Activated B cell treated with CpG ODN at 0.5 μM for 24 hours (primary cell): Measurements from ENCODE around the gene SPTBN4. TPM values are rescaled to one million over a fixed set of nuclear protein-coding genes. Genes with fewer than 3 reads are reported as not detected.
A peak's percentile ranks its signal among the peaks of the same experiment; 100 is the strongest.

Source experiments
- ATAC-seq: fragments of 200-7000 bp; cut with Tn5 transposase; one replicate; pipeline ENCODE4 v1.10.0; 2021; ENCODE audit warnings: low read depth, mild to moderate bottlenecking, moderate library complexity
- CTCF ChIA-PET: fragments of 350-600 bp; sonication (Branson Sonifier 250); formaldehyde crosslinking; loops from one replicate; lab custom pipeline; 2021; ENCODE audit warnings: antibody characterized with exemption; lab: Charles Lee
- POLR2A ChIA-PET: fragments of 350-600 bp; sonication (Branson Sonifier 250); formaldehyde crosslinking; loops from one replicate; lab custom pipeline; 2021; ENCODE audit warnings: antibody characterized with exemption; lab: Charles Lee
- DNase-seq: peaks from one replicate; pipeline ENCODE4 v3.0.0; 2022
- H3K27ac Mint-ChIP-seq: one replicate; pipeline ENCODE4 v1.8.0; 2020; ENCODE audit warnings: mixed read lengths
- H3K27me3 Mint-ChIP-seq: one replicate; pipeline ENCODE4 v1.8.0; 2021; ENCODE audit warnings: mixed read lengths
- H3K36me3 Mint-ChIP-seq: one replicate; pipeline ENCODE4 v1.8.0; 2021; ENCODE audit warnings: low read depth, mixed read lengths
- H3K4me1 Mint-ChIP-seq: one replicate; pipeline ENCODE4 v1.8.0; 2021; ENCODE audit warnings: mixed read lengths
- H3K4me3 Mint-ChIP-seq: one replicate; pipeline ENCODE4 v1.8.0; 2020; ENCODE audit warnings: mild to moderate bottlenecking, mixed read lengths
- H3K9me3 Mint-ChIP-seq: one replicate; pipeline ENCODE4 v1.8.0; 2020; ENCODE audit warnings: mixed read lengths
- intact Hi-C: fragments of 100-400 bp; cut with micrococcal nuclease; formaldehyde crosslinking; loops from one replicate; pipeline ENCODE4 v1.15.1; 2024
- total RNA-seq: library from RNA; stranded (reverse); gene quantifications from 2 replicates; pipeline ENCODE4 v1.2.3, GENCODE V29; 2022
- TF ChIP-seq, protein P1 (sequence below): fragments of 200-600 bp; IDR thresholded peaks from one replicate; pipeline ENCODE4 v1.8.0; 2022; ENCODE audit warnings: antibody characterized with exemption, mild to moderate bottlenecking

The SPTBN4 gene
- total RNA-seq, 1 donor from 2014 or later, result 0.20 TPM

DNA sequence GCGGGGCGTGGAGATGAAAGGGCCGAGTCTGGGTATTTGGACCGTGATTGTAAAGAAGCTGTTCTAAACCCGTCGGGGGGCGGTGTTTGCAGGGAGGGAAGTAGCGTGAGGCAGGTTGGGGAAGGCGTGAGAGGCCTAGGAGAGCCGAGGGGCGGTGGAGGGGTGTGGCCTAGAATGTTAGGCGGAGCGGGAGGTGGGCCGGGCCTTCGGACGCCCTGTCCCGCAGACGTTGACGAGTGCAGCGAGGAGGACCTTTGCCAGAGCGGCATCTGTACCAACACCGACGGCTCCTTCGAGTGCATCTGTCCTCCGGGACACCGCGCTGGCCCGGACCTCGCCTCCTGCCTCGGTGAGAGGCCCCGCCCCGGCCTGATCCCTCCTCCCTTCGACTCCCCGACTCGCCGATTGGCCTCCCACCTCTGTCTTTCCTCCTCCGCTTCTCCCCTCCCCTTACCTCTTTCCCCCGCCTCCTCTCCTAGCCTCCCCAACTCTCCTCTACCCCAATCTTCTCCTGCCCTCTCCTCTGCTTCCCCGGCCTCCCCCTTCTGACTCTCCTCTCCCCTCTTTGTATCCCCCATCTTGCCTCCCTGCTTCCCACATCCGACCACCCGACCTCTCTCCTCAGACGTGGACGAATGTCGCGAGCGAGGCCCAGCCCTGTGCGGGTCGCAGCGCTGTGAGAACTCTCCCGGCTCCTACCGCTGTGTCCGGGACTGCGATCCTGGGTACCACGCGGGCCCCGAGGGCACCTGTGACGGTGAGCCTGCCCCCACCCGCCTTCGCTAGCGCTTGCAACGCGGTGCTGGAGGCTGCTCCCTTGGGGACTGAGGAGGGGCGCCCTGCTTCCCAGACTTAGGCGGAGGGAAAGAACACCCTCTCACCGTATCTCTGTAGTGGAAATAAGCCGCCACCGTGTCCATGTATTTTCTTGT is 147.2 kb downstream of the SPTBN4 start:
- H3K27me3 Mint-ChIP-seq, result no peaks in the 10 kb centered on the region
- ATAC-seq, result peak; percentile 67

DNA sequence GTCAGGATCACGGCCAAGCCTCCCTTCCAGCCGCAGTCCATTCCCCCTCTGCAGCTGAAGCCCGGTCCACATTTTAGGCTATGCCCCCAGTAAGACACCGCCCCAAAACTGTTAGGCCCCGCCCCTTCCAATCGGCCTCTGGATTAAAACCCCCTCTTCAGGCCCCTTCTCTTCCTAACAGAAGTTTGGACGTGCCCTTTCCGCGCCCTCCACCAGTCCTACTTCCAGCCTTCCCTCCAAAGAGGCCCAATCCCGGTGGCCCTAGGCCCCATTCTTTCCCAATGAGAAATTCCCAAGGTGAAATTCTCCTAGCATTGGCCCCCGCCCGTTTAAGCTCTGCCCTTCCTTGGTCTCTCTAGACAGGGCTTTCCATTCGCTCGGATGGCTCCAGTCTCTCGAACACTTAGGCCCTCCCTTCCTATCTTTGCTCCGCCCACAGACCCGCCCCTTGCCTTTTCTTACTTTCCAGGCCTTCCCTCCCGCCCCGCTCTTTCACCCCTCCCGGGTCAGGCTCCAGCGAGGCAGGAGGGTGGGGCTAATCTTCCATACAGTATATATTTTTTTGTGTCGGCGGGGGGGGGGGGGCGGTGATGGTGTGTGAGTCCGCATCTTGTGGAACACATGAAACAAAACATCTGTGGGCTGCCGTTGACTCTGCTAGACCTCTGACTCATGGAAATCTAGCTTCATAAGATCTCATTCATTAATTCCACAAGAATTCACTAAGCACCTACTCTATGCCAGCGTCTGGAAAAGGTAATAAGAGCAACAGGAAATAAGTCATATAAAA is 148.0 kb downstream of the SPTBN4 start:
- ATAC-seq, result no peak

More for the DNA sequence above, 147.2 kb downstream of the SPTBN4 start:
- DNase-seq, result peak; percentile 80
- intact Hi-C loops, result loop anchor here (1.0 to 10.0 kb wide), 9 partner anchors 9 to 1263 kb away; partner anchors contain the start of genes BLVRB, C19orf47, CD79A and COQ8B
- TF ChIP-seq, protein P1, sequence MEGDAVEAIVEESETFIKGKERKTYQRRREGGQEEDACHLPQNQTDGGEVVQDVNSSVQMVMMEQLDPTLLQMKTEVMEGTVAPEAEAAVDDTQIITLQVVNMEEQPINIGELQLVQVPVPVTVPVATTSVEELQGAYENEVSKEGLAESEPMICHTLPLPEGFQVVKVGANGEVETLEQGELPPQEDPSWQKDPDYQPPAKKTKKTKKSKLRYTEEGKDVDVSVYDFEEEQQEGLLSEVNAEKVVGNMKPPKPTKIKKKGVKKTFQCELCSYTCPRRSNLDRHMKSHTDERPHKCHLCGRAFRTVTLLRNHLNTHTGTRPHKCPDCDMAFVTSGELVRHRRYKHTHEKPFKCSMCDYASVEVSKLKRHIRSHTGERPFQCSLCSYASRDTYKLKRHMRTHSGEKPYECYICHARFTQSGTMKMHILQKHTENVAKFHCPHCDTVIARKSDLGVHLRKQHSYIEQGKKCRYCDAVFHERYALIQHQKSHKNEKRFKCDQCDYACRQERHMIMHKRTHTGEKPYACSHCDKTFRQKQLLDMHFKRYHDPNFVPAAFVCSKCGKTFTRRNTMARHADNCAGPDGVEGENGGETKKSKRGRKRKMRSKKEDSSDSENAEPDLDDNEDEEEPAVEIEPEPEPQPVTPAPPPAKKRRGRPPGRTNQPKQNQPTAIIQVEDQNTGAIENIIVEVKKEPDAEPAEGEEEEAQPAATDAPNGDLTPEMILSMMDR, result no peak
- ChIA-PET CTCF (interaction anchor here (0.5 to 1.2 kb wide), 6 partner anchors 11 to 1780 kb away, joined by 3 to 10 read pairs (median 4); no protein-coding TSS in a partner anchor), POLR2A (interaction anchor here (0.6 to 3.1 kb wide), 11 partner anchors 10 to 332 kb away, joined by 3 to 42 read pairs (median 4); partner anchors contain the start of genes COQ8B, ITPKC and RAB4B)
- H3K4me3 Mint-ChIP-seq, result peak overlapping the region; percentile 91
- H3K4me1 Mint-ChIP-seq, result peaks cover 43% of the 10 kb centered on the region
- no peaks in the 10 kb centered on the region for H3K9me3 Mint-ChIP-seq
- H3K27ac Mint-ChIP-seq, result peak overlapping the region; percentile 89
- H3K36me3 Mint-ChIP-seq, result peaks cover 13% of the 10 kb centered on the region

DNA sequence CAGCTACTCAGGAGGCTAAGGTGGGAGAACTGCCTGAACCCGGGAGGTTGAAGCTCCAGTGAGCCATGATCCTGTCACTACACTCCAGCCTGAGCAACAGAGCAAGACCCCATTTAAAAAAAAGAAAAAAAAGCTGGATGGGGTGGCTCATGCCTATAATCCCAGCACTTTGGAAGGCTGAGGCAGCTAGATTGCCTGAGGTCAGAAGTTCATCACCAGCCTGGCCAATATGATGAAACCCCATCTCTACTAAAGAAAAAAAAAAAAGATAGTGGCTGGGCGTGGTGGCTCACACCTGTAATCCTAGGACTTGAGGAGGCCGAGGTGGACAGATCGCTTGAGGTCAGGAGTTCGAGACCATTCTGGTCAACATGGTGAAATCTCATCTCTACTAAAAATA is 149.4 kb downstream of the SPTBN4 start:
- no peak for DNase-seq
- no peak for ATAC-seq
- peaks cover 29% of the 10 kb centered on the region for H3K36me3 Mint-ChIP-seq
- no peaks in the 10 kb centered on the region for H3K27me3 Mint-ChIP-seq
- H3K9me3 Mint-ChIP-seq, result no peaks in the 10 kb centered on the region
- peaks cover 26% of the 10 kb centered on the region for H3K4me1 Mint-ChIP-seq
- ChIA-PET POLR2A (interaction anchor here (0.6 to 1.1 kb wide), 4 partner anchors 11 to 337 kb away, joined by 3 to 8 read pairs (median 4); no protein-coding TSS in a partner anchor), CTCF (interaction anchor here (1.4 to 2.0 kb wide), 4 partner anchors 13 to 311 kb away, joined by 4 to 6 read pairs (median 5); no protein-coding TSS in a partner anchor)
- no peak overlapping the region for H3K27ac Mint-ChIP-seq
- TF ChIP-seq, protein P1, result no peak
- H3K4me3 Mint-ChIP-seq, result no peak overlapping the region
- intact Hi-C loops, result loop anchor here (10.0 kb wide), 1 partner anchor 99 kb away; the partner anchor contains the start of genes COQ8B and ITPKC

More for the DNA sequence above, 148.0 kb downstream of the SPTBN4 start:
- Mint-ChIP-seq H3K4me3 (peak overlapping the region; percentile 91), H3K27me3 (no peaks in the 10 kb centered on the region), H3K4me1 (peaks cover 38% of the 10 kb centered on the region), H3K27ac (peak overlapping the region; percentile 81), H3K9me3 (no peaks in the 10 kb centered on the region), H3K36me3 (peaks cover 22% of the 10 kb centered on the region)
- DNase-seq, result peak; percentile 51
- POLR2A ChIA-PET, result interaction anchor here (0.6 to 3.1 kb wide), 5 partner anchors 11 to 333 kb away, joined by 3 to 42 read pairs (median 4); no protein-coding TSS in a partner anchor
- TF ChIP-seq, protein P1, result no peak
- intact Hi-C loops, result loop anchor here (2.0 to 10.0 kb wide), 6 partner anchors 16 to 1262 kb away; partner anchors contain the start of genes BLVRB, C19orf47, CD79A and COQ8B
- CTCF ChIA-PET, result interaction anchor here (0.7 to 2.0 kb wide), 5 partner anchors 11 to 310 kb away, joined by 3 to 6 read pairs (median 5); no protein-coding TSS in a partner anchor

DNA sequence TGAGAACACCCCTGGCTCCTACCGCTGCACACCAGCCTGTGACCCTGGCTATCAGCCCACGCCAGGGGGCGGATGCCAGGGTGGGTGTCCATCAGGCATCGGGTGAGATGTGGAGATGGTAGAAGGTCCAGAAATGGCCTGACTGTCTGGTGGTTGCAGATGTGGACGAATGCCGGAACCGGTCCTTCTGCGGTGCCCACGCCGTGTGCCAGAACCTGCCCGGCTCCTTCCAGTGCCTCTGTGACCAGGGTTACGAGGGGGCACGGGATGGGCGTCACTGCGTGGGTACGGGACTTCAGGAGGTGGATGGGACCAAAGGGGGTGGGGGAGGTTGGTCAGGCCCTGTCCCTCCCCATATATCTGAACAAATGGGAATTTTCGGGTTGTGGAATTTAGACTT is 150.1 kb downstream of the SPTBN4 start:
- H3K27me3 Mint-ChIP-seq, result no peaks in the 10 kb centered on the region
- TF ChIP-seq, protein P1, result no peak
- no peak for ATAC-seq
- POLR2A ChIA-PET, result no interaction called here
- H3K36me3 Mint-ChIP-seq, result peaks cover 37% of the 10 kb centered on the region
- intact Hi-C loops, result loop anchor here (10.0 kb wide), 1 partner anchor 98 kb away; the partner anchor contains the start of genes COQ8B and ITPKC
- H3K9me3 Mint-ChIP-seq, result no peaks in the 10 kb centered on the region
- no peak overlapping the region for H3K27ac Mint-ChIP-seq
- DNase-seq, result no peak
- peaks cover 22% of the 10 kb centered on the region for H3K4me1 Mint-ChIP-seq
- no peak overlapping the region for H3K4me3 Mint-ChIP-seq
- CTCF ChIA-PET, result interaction anchor here (2.0 kb wide), 1 partner anchor 312 kb away, joined by 6 read pairs; no protein-coding TSS in a partner anchor
